DMS 273 (cell line): ENCODE data around the gene DAP.
"Not testable (repeated sequence)": the region's sequence is repeated elsewhere in the genome, so short reads cannot be mapped to it uniquely, and the experiment has no call there.

ENCODE experiments used
- DNase-seq: peaks from one replicate; lab custom pipeline; 2025; ENCODE audit not compliant: unreplicated experiment; lab: John Stamatoyannopoulos, UW

Gene DAP, protein sequence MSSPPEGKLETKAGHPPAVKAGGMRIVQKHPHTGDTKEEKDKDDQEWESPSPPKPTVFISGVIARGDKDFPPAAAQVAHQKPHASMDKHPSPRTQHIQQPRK

GRCh38 chr5:10761185-10761932, at the start of gene DAP:
TSS of gene DAP (minus strand) at chr5:10761234. CDS start at chr5:10761068, 166 bp downstream.
- peak; percentile 95 for DNase-seq

DNA sequence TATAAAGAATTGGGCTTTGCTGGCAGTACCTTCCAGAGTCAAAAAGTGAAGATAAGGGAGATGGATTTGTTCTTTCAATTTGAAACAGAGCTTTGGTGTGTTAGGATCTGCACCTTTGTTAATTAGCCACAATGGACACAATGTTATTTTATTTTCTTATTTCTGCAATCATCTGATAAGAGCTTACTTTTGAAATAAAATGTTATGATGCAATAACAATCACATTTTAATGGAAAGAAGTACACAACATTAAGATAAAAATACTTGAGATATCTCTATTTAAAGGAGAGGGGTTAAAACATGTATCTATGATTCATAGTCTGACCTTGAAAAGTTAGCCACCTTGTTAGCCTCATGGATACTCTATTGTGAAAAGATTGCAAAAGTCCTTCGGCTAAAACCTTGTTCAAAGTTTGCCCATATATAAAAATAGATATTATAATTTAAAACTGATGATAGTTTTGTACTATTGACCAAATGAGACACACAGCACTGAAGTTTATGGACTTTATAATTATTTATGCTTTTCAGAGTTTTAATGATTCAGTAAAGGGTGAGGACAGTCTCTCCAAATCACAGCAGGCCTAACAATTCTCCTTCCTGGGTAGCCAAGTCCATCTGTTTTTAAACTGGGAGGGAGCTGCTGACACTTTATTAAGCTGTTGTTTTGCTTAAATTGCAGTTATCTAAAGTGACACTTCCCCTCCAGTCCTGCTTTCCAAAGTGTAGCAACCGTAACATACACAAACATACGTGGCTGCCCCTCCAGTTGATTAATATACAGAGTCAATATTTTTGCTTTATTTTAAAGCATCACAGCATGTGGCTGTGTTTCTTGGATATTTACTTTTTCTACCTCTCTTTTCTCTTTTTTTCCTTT, 47.6 kb upstream of the DAP start:
- DNase-seq = no peak

DNA sequence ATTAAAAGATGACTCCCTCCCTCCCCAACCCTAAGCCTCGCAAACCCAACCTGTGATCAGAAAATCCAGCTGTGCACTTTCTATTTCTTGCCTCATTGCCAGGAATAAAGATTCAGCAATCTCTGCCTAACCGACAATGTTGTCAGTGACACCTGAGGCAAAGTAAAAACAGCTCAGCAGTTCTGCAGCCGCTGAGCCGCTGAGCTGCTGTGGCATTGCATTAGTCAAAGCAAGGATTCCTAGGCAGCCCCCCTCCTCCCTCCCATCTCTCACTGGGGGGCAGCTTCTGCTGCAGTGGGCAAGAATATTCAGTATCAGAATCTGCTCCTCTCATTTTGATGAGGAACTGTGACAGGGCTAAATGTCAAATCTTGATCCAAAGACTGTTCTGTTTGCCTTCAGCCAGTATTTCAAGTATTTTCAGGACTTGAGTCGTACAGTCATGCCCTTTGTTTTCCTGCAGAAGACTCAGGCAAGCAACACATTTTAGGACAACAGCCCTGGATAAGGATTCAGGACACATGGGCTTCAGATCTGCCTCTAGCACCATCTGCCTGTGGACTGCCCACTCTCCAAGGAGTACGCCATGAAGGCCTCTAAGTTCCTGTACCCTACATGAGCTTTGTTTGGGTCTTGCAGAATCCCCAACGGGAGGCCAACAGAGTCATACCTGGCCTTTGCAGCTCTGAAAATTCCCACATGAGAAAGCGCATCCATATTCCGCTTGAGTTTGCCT, 41.1 kb upstream of the DAP start:
- peak; percentile 11 for DNase-seq

DNA sequence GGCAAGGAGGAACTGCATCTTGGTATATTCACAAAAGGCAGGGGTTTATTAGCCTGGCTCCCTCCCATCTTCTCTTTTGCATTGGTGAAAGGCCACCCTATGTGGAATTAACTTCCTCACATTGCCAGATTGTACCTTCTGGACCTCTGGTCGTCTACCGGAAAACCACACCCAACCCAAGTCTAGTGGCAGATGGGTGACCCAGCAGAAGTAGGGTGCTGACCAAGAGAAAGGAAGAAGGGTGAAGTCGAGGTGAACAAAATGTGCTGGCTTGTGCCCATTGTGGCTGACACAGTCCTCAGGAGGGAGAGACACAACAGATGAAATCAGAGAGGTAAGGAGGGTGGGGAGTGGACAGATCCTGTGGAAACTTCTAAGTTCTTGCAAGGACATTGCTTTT, 39.8 kb upstream of the DAP start:
- no peak for DNase-seq

- DNase-seq = no peak
Observed at GRCh38 chr5:10797261-10797660, 36.2 kb upstream of the DAP start.

- DNase-seq = peak; percentile 53
Observed at GRCh38 chr5:10793785-10794184, 32.8 kb upstream of the DAP start.

DNA sequence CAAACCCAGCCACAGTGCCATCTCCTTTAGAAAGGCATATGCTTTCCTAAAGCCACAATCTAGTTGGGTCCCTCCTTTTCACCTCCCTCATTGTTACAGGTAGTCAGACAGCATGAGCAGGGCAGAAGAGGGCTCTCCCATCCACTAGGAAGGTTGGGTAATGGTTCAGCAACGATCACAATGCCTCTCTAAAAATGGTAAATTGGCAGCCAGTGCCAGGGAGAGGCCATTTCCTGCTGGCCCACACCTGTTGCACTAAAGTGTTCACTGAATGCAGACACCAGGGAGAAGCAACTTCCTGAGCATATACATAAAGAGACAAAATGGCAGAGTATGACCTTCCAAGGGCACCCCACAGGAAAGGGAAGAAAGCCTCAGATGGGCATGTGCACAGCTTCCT, 31.3 kb upstream of the DAP start:
- no peak for DNase-seq

DNA sequence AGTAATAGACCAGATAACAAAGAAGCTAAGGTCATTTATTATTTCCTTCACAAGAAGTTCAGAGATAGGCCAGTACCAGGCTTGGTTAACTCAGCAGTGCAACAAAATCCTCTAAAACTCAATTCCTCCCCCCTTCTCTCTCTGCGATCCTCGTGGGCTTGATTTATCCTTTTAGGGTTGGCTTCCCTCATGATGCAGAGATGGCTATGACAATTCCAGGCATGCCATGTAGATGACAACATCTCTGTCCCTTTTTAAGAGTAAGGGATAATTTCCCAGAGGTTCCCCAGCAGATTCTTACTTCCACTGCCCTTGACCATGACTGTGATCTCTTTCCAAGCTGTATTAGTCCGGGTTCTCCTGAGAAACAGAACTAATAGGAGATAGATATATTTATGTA, 28.7 kb upstream of the DAP start:
- no peak for DNase-seq

DNA sequence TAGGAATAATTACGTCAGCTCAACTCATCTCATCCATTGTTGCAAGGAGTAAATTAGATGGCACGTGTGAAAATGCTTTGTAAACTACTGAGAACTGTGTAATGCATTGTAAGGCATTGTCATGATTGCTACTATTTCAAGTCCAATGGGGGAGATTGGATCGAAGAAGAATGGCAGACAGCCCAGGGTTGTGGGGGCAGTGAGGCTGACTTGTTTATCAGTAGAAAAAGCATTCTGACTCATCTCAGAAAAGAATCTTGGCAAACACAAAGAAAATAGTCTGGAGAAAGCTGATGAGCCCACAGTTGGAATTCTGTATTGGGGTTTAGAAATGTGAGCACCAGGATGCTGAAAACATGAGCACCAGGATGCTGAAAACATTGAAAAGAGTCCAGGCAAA, 28.0 kb upstream of the DAP start:
- no peak for DNase-seq

GRCh38 chr5:10788358-10788757, 27.3 kb upstream of the DAP start:
- no peak for DNase-seq

DNA sequence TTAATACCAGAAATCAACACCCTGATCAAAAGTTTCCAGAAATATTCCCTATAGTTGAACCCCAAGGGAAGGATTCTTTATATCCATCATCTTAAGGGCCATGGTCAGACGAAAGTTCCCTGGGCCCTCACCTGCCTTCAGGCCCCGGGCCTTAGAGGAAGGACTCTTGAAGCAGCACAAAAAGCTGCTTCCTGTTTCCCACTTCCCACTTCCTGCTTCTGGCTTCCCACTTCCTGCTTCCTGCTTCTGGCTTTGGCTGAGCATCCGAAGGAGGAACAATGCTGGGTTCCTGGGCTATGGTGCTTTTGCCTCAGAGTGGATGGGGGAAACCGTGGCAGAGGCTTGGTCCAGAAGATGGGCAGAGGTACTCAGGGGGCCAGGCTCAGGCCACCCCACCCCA, 25.8 kb upstream of the DAP start:
- DNase-seq = no peak

DNA sequence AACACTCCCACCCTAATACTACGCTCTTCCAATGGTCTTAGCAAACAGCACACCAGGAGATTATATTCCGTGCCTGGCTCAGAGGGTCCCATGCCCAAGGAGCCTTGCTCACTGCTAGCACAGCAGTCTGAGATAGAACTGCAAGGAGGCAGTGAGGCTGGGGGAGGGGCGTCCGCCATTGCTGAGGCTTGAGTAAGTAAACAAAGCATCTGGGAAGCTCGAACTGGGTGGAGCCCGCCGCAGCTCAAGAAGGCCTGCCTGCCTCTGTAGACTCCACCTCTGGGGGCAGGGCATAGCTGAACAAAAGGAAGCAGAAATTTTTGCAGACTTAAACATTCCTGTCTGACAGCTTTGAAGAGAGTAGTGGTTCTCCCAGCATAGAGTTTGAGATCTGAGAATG, 19.2 kb upstream of the DAP start:
- DNase-seq = not testable (repeated sequence)

DNA sequence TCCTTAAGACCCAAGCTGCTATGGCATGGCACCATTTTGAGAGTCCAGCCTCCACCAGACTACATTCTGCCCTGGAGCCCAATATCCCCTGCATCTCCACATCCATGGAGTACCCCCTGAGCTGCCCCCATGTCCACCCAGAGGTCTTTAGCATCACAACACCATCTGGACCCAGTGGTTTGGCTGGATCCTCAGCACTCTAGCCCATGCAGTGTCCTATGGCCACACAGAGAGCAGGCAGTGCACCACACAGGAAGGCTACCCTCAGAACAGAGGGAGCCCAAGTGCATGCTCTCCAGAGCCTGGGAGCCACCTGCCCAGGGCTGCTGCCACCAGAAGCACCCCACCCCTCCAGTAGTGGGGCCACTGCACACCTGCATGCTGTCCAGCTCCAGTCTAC, 18.6 kb upstream of the DAP start:
- DNase-seq = no peak

GRCh38 chr5:10778179-10778910, 17.3 kb upstream of the DAP start:
- no peak for DNase-seq

GRCh38 chr5:10775646-10776045, 14.6 kb upstream of the DAP start:
- DNase-seq = no peak

- no peak for DNase-seq
Observed at GRCh38 chr5:10772901-10773585, 12.0 kb upstream of the DAP start.

- DNase-seq = no peak
Observed at GRCh38 chr5:10768328-10768899, 7.4 kb upstream of the DAP start.

DNA sequence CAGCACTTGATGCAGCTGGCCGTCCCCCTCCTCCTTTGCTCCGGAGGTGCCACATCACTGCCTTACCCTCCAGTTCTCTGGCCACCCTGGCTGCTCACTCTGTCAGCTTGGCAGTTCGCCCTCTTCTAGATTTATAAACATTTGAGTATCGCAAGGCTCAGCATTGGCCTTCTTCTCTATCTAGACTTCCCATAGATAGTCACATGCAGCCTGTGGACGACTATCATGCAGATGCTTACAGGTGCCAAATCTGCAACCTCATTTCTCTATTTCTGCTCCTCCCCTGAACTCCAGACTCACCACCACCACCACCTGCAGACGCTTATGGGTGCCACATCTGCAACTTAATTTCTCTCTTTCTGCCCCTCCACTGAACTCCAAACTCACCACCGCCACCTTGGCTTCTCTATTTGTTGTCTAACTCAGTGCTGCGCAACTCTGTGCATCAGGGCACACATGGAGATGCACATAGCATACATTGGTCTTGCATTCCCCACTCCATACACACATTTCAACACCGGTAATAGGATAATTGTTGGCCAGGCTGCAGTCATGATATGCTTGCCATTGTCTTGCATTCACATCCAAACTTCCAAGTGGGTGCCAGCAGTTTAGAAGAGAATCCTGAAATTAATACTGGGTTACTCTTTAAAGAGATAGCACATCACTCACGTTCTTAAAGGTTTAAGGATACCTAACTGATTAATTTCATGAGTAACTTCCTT, 1.9 kb upstream of the DAP start:
- DNase-seq = no peak
